Activated naive CD4-positive, alpha-beta T cell treated with anti-CD3 and anti-CD28 coated beads, Interleukin-2, amount 10 ng/mL, durations not matched to agents 7 days and 5 days (primary cell): ENCODE data around the gene WNT2B.

Source experiments
- CTCF ChIA-PET: fragments of 350-600 bp; sonication (Branson Sonifier 250); formaldehyde crosslinking; loops from one replicate; lab custom pipeline; 2021; ENCODE audit warnings: antibody characterized with exemption; lab: Charles Lee
- DNase-seq: peaks from one replicate; pipeline ENCODE4 v3.0.0-alpha.2; 2020
- H3K27ac Mint-ChIP-seq: one replicate; pipeline ENCODE4 v1.8.0; 2021; ENCODE audit warnings: mild to moderate bottlenecking, moderate library complexity, mixed read lengths
- H3K27me3 Mint-ChIP-seq: one replicate; pipeline ENCODE4 v1.8.0; 2021; ENCODE audit warnings: mild to moderate bottlenecking, mixed read lengths
- H3K36me3 Mint-ChIP-seq: one replicate; pipeline ENCODE4 v1.8.0; 2021; ENCODE audit warnings: mixed read lengths
- H3K4me1 Mint-ChIP-seq: one replicate; pipeline ENCODE4 v1.8.0; 2021; ENCODE audit warnings: mixed read lengths
- H3K4me3 Mint-ChIP-seq: one replicate; pipeline ENCODE4 v1.8.0; 2021; ENCODE audit warnings: mild to moderate bottlenecking, moderate library complexity, mixed read lengths
- H3K9me3 Mint-ChIP-seq: one replicate; pipeline ENCODE4 v1.8.0; 2021; ENCODE audit warnings: mixed read lengths

Gene WNT2B

DNA sequence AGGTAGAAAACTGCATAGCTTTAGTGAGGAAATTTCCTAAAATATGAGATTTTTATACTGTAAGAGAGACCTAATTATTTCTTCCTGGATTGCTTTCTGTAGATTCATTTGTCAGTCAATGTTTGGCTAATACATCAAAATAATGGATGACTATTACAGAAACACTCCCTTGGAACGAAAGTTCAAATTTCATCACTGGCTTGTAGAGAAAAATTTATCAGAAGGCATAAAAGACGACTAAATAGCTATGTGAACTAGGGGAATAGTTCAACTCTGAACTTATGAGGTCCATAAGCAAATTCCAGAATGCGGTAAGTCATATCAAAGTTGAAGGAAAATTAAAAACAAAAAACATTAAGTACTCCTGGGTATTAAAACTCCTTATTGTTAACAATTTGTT, 36.0 kb downstream of the WNT2B start:
- Mint-ChIP-seq H3K4me1 (no peaks in the 10 kb centered on the region), H3K4me3 (no peak overlapping the region), H3K36me3 (peaks cover 9% of the 10 kb centered on the region), H3K9me3 (no peaks in the 10 kb centered on the region), H3K27ac (no peak overlapping the region), H3K27me3 (no peaks in the 10 kb centered on the region)
- CTCF ChIA-PET, result no interaction called here
- DNase-seq, result no peak

GRCh38 chr1:112546076-112546475, 37.3 kb downstream of the WNT2B start:
- Mint-ChIP-seq H3K4me3 (no peak overlapping the region), H3K36me3 (peaks cover 5% of the 10 kb centered on the region), H3K4me1 (no peaks in the 10 kb centered on the region), H3K27me3 (no peaks in the 10 kb centered on the region), H3K27ac (no peak overlapping the region), H3K9me3 (no peaks in the 10 kb centered on the region)
- CTCF ChIA-PET, result no interaction called here
- DNase-seq, result no peak

DNA sequence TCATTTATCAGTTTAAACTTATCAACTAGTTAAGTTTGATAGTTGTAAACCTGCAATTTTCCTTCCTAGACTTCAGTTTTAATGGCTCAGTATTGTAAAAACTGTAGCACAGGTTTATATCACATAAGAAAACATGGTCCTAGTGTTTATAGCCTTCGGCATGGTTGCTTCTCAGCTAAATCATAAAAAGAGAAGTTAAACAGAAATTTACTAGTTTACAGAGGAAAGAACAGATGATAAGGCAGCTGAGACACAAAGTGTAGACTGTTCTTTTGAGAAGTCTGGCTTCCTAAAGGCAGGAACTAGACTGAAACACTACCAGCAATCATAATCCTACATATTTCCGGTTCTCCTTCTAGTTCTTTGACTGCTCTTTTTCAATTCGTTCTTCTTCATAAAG, 39.8 kb downstream of the WNT2B start:
- Mint-ChIP-seq H3K36me3 (no peaks in the 10 kb centered on the region), H3K9me3 (no peaks in the 10 kb centered on the region), H3K27ac (no peak overlapping the region), H3K4me1 (no peaks in the 10 kb centered on the region), H3K4me3 (no peak overlapping the region), H3K27me3 (no peaks in the 10 kb centered on the region)
- CTCF ChIA-PET, result no interaction called here
- DNase-seq, result no peak

GRCh38 chr1:112549590-112549989, 40.8 kb downstream of the WNT2B start:
- DNase-seq, result no peak
- no peaks in the 10 kb centered on the region for H3K27me3 Mint-ChIP-seq
- CTCF ChIA-PET, result no interaction called here
- H3K36me3 Mint-ChIP-seq, result no peaks in the 10 kb centered on the region
- H3K9me3 Mint-ChIP-seq, result no peaks in the 10 kb centered on the region
- H3K27ac Mint-ChIP-seq, result no peak overlapping the region
- H3K4me3 Mint-ChIP-seq, result no peak overlapping the region
- no peaks in the 10 kb centered on the region for H3K4me1 Mint-ChIP-seq

DNA sequence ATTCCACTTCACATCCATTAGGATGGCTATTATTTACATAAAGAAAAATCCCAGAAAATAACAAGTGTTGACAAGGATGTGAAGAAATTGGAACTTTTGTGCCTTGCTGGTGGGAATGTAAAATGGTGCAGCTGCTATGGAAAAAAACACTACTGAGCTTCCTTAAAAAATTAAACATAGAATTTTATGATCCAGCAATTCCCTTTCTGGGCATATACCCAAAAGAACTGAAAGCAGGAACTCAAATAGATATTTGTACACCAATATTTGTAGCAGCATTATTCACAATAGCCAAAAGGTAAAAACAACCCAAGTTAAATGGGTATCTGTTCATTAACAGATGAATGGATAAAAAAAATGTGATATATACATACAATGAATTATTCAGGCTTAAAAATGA, 45.6 kb downstream of the WNT2B start:
- Mint-ChIP-seq H3K36me3 (peaks cover 4% of the 10 kb centered on the region), H3K27ac (no peak overlapping the region), H3K27me3 (no peaks in the 10 kb centered on the region), H3K4me3 (no peak overlapping the region), H3K4me1 (peaks cover 2% of the 10 kb centered on the region), H3K9me3 (no peaks in the 10 kb centered on the region)
- no peak for DNase-seq
- CTCF ChIA-PET, result no interaction called here

DNA sequence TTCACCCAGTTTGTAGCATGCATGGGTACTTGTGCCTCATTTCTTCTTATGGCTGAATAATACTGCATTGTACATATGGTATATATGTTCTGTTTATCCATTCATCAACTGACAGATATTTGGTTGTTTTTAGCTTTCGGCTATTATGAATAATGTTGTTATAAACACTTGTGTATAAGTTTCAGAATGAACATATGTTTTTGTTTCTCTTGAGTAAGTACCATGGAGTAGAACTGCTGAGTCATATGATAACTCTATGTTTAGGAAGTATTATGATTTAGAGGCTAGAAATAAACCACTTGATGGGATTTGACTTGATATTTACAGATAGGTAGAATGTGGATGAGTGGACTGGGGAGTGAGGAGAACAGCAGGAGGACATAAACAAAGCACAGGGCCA, 48.6 kb downstream of the WNT2B start:
- H3K9me3 Mint-ChIP-seq, result no peaks in the 10 kb centered on the region
- no peak for DNase-seq
- peaks cover 2% of the 10 kb centered on the region for H3K4me1 Mint-ChIP-seq
- no peak overlapping the region for H3K27ac Mint-ChIP-seq
- H3K4me3 Mint-ChIP-seq, result no peak overlapping the region
- H3K36me3 Mint-ChIP-seq, result peaks cover 4% of the 10 kb centered on the region
- H3K27me3 Mint-ChIP-seq, result no peaks in the 10 kb centered on the region
- CTCF ChIA-PET, result no interaction called here

DNA sequence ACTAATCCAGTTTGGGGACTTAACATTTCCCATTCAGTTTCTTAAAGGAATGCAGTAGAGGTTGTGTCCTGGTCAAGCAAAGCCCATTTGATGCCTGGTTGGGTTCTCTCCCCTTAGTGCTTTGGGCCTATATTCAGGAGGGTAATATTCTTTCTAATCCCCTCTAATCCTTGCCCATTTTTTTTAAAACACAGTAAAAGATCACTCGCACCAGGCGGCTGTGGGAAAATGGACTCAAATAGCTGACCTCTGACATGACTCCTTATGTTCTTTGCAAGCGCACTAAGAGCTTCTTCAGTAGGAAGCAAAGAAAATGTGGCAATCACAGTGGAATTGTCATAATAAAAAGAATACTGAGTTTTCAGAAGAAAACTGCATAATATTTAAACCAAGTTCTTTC, 49.9 kb downstream of the WNT2B start:
- H3K4me1 Mint-ChIP-seq, result peaks cover 2% of the 10 kb centered on the region
- no peak overlapping the region for H3K27ac Mint-ChIP-seq
- H3K36me3 Mint-ChIP-seq, result peaks cover 4% of the 10 kb centered on the region
- H3K9me3 Mint-ChIP-seq, result no peaks in the 10 kb centered on the region
- DNase-seq, result no peak
- no peaks in the 10 kb centered on the region for H3K27me3 Mint-ChIP-seq
- H3K4me3 Mint-ChIP-seq, result no peak overlapping the region
- CTCF ChIA-PET, result interaction anchor here (0.6 kb wide), 1 partner anchor 739 kb away, joined by 3 read pairs; no protein-coding TSS in a partner anchor

DNA sequence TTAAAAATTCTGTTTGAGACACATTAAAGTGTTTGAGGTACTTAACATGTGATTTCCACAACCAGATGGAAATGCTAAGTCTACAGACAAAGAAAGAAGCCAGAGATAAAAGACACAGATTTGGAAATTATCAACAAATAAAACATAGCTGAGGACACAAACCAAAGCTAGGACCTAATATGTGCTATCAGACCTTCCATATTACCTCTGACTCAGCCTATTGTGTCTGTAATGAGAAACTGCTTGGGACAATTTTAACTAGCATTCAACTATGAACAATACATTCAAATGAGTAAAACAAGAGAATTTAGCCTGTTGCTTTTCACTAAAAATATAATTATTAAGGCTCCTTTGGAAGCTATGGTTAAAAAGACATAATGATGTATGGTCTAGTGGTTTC, 54.6 kb downstream of the WNT2B start:
- H3K27me3 Mint-ChIP-seq, result no peaks in the 10 kb centered on the region
- no peaks in the 10 kb centered on the region for H3K4me1 Mint-ChIP-seq
- CTCF ChIA-PET, result interaction anchor here (0.5 kb wide), 1 partner anchor 26 kb away, joined by 3 read pairs; no protein-coding TSS in a partner anchor
- H3K27ac Mint-ChIP-seq, result no peak overlapping the region
- no peaks in the 10 kb centered on the region for H3K9me3 Mint-ChIP-seq
- H3K36me3 Mint-ChIP-seq, result no peaks in the 10 kb centered on the region
- DNase-seq, result no peak
- H3K4me3 Mint-ChIP-seq, result no peak overlapping the region

DNA sequence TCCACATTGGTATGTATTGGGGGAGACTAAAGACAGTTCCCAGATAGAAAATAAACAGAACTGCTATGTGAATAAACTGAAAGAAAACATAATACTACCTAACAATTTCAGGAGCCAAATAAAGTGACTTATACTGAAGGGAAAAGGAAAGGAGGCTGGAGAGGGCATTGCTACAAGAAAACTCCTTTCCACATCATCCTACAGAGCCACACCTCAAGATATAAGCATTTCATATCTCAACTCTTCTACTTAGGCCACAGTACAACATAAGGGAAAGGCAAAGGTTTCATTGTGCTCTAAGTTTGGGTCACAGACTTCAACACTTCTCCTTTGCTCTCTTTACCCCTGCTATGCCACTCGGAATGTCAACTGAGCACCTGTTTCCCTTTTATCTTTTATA, 55.3 kb downstream of the WNT2B start:
- Mint-ChIP-seq H3K27me3 (no peaks in the 10 kb centered on the region), H3K36me3 (peaks cover under 1% of the 10 kb centered on the region), H3K9me3 (no peaks in the 10 kb centered on the region), H3K4me1 (no peaks in the 10 kb centered on the region), H3K27ac (no peak overlapping the region), H3K4me3 (no peak overlapping the region)
- CTCF ChIA-PET, result no interaction called here
- DNase-seq, result no peak

- H3K4me1 Mint-ChIP-seq, result no peaks in the 10 kb centered on the region
- no peak overlapping the region for H3K27ac Mint-ChIP-seq
- no peaks in the 10 kb centered on the region for H3K9me3 Mint-ChIP-seq
- DNase-seq, result no peak
- peaks cover 3% of the 10 kb centered on the region for H3K36me3 Mint-ChIP-seq
- H3K27me3 Mint-ChIP-seq, result no peaks in the 10 kb centered on the region
- no peak overlapping the region for H3K4me3 Mint-ChIP-seq
- CTCF ChIA-PET, result no interaction called here
Measured at GRCh38 chr1:112565800-112566199, 57.0 kb downstream of the WNT2B start.

- Mint-ChIP-seq H3K27me3 (no peaks in the 10 kb centered on the region), H3K4me1 (no peaks in the 10 kb centered on the region), H3K9me3 (no peaks in the 10 kb centered on the region), H3K4me3 (no peak overlapping the region), H3K27ac (no peak overlapping the region), H3K36me3 (peaks cover 17% of the 10 kb centered on the region)
- DNase-seq, result no peak
- CTCF ChIA-PET, result no interaction called here
Measured at GRCh38 chr1:112575154-112575804, 66.5 kb downstream of the WNT2B start.

GRCh38 chr1:112576240-112576639, 67.5 kb downstream of the WNT2B start:
- H3K27me3 Mint-ChIP-seq, result no peaks in the 10 kb centered on the region
- no peak for DNase-seq
- no peak overlapping the region for H3K4me3 Mint-ChIP-seq
- CTCF ChIA-PET, result no interaction called here
- H3K9me3 Mint-ChIP-seq, result no peaks in the 10 kb centered on the region
- H3K4me1 Mint-ChIP-seq, result no peaks in the 10 kb centered on the region
- no peak overlapping the region for H3K27ac Mint-ChIP-seq
- H3K36me3 Mint-ChIP-seq, result peaks cover 17% of the 10 kb centered on the region
